ENCODE results near the gene ITPR2.

GRCh38 chr12:26704684-26705460 lies 128.1 kb downstream of the ITPR2 start:
- TF ChIP-seq CTCF (IDR thresholded peaks at IDR 0.05) (no peak), EP300 (IDR thresholded peaks at IDR 0.05) (peak in 1 of 2 donors; percentile 72), POLR2A (IDR thresholded peaks at IDR 0.05) (no peak)

All from tibial nerve (tissue), 4 donors.